ENCODE results near the gene NRROS.
A peak's percentile ranks its signal among the peaks of the same experiment; 100 is the strongest.
"Not testable (repeated sequence)": the region's sequence is repeated elsewhere in the genome, so short reads cannot be mapped to it uniquely, and the experiment has no call there.

Gene NRROS

GRCh38 chr3:196639483-196640296 lies at the start of gene NRROS:
Gene NRROS, plus strand, starts transcription at chr3:196639694. Its CDS starts 14,846 bp downstream, at chr3:196654540.
- H3K4me3 Mint-ChIP-seq = peak within 1 kb of the TSS; percentile 94
- H3K27me3 Mint-ChIP-seq = no peaks in the 10 kb centered on the region
- peaks cover 85% of the 10 kb centered on the region for H3K4me1 Mint-ChIP-seq
- H3K27ac Mint-ChIP-seq = peak within 1 kb of the TSS; percentile 92
- H3K36me3 Mint-ChIP-seq = peaks cover 34% of the 10 kb centered on the region
- H3K9me3 Mint-ChIP-seq = no peaks in the 10 kb centered on the region
- ATAC-seq = peak; percentile 80

- Mint-ChIP-seq H3K4me3 (no peak overlapping the region), H3K27ac (no peak overlapping the region), H3K27me3 (peaks cover 8% of the 10 kb centered on the region), H3K9me3 (no peaks in the 10 kb centered on the region), H3K4me1 (no peaks in the 10 kb centered on the region), H3K36me3 (peaks cover 13% of the 10 kb centered on the region)
- ATAC-seq = no peak
These were observed 49.2 kb upstream of the NRROS start for GRCh38 chr3:196590279-196590678.

- H3K4me1 Mint-ChIP-seq = peaks cover 7% of the 10 kb centered on the region
These were observed 43.1 kb upstream of the NRROS start for GRCh38 chr3:196596355-196596754.

GRCh38 chr3:196597971-196598733 lies 41.3 kb upstream of the NRROS start:
- ATAC-seq, H3K9me3 Mint-ChIP-seq, H3K27ac Mint-ChIP-seq, H3K4me1 Mint-ChIP-seq, H3K36me3 Mint-ChIP-seq: not testable (repeated sequence)
- H3K4me3 Mint-ChIP-seq = peak overlapping the region; percentile 49
- peaks cover 16% of the 10 kb centered on the region for H3K27me3 Mint-ChIP-seq

More at GRCh38 chr3:196596355-196596754, 43.1 kb upstream of the NRROS start:
- Mint-ChIP-seq H3K27me3 (peaks cover 16% of the 10 kb centered on the region), H3K9me3 (no peaks in the 10 kb centered on the region), H3K36me3 (no peaks in the 10 kb centered on the region), H3K4me3 (no peak overlapping the region), H3K27ac (no peak overlapping the region)
- ATAC-seq = no peak

DNA sequence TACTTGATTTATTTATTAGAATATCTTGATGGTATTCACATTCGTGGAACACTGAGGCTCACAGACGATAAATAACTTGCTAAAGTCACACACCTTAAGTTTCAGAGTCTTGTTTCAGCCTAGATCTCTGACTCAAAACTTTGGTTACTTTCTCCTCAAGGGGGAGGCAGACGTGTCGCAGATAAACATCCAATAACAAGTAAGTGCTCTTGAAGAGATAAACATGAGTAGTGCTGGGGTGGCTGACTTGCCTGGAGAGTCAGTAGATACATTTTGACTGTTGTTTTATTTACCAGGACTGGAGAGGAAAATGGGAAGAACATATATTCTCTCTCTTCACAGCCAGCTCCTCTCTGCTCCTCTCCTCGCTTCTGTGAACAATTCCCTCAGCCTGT lies 39.8 kb upstream of the NRROS start:
- ATAC-seq = no peak
- Mint-ChIP-seq H3K27me3 (peaks cover 8% of the 10 kb centered on the region), H3K27ac (no peak overlapping the region), H3K9me3 (no peaks in the 10 kb centered on the region), H3K4me3 (no peak overlapping the region), H3K4me1 (peaks cover 12% of the 10 kb centered on the region), H3K36me3 (no peaks in the 10 kb centered on the region)

- Mint-ChIP-seq H3K9me3 (no peaks in the 10 kb centered on the region), H3K27me3 (peaks cover 8% of the 10 kb centered on the region)
These were observed 39.1 kb upstream of the NRROS start for GRCh38 chr3:196600359-196600758.

DNA sequence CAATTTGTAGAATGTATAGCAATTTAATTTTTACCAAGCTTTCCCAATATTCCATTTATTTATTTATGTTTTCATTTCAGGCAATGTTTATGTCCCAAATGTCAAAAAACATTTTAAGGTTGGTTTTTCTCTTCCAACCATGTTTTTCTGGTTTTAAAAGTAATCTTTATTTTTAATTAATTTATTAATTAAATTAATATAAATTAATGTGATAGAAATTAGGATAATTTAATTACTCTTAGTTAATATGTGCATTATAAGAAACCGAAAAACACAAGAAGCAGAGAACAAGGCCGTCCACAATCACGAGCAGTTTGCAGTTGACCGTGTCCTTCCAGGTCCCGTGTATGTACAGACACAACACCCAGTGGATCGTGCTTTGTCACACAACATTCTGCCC lies 36.8 kb upstream of the NRROS start:
- peaks cover 12% of the 10 kb centered on the region for H3K4me1 Mint-ChIP-seq
- ATAC-seq = no peak
- no peaks in the 10 kb centered on the region for H3K9me3 Mint-ChIP-seq
- H3K4me3 Mint-ChIP-seq = no peak overlapping the region
- no peak overlapping the region for H3K27ac Mint-ChIP-seq
- H3K36me3 Mint-ChIP-seq = no peaks in the 10 kb centered on the region
- H3K27me3 Mint-ChIP-seq = peaks cover 8% of the 10 kb centered on the region

More at GRCh38 chr3:196600359-196600758, 39.1 kb upstream of the NRROS start:
- Mint-ChIP-seq H3K4me3 (no peak overlapping the region), H3K4me1 (peaks cover 12% of the 10 kb centered on the region), H3K27ac (no peak overlapping the region), H3K36me3 (no peaks in the 10 kb centered on the region)
- no peak for ATAC-seq

GRCh38 chr3:196603683-196604082 lies 35.8 kb upstream of the NRROS start:
- no peak for ATAC-seq
- Mint-ChIP-seq H3K4me1 (peaks cover 5% of the 10 kb centered on the region), H3K9me3 (peaks cover under 1% of the 10 kb centered on the region), H3K4me3 (no peak overlapping the region), H3K36me3 (no peaks in the 10 kb centered on the region), H3K27ac (no peak overlapping the region), H3K27me3 (no peaks in the 10 kb centered on the region)

DNA sequence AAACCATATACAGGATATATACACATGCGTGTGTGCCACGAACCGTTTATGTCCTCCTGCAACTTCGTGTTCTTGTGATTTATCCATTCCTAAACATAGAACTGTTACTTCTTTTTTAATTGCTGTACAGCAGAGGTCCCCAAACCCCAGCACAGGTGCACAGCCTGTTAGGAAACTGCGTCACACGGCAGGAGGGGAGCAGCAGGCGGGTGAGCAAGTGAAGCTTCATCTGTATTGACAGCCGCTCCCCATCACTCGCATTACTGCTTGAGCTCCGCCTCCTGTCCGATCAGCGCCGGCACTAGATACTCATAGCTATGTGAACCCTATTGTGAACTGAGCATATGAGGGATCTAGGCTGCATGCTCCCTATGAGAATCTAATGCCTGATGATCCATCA lies 34.9 kb upstream of the NRROS start:
- Mint-ChIP-seq H3K27ac (no peak overlapping the region), H3K27me3 (no peaks in the 10 kb centered on the region), H3K36me3 (no peaks in the 10 kb centered on the region), H3K9me3 (peaks cover 3% of the 10 kb centered on the region), H3K4me1 (peaks cover 12% of the 10 kb centered on the region), H3K4me3 (no peak overlapping the region)
- peak; percentile 65 for ATAC-seq

- Mint-ChIP-seq H3K27me3 (no peaks in the 10 kb centered on the region), H3K27ac (no peak overlapping the region), H3K36me3 (no peaks in the 10 kb centered on the region), H3K4me1 (peaks cover 18% of the 10 kb centered on the region), H3K9me3 (peaks cover 3% of the 10 kb centered on the region), H3K4me3 (no peak overlapping the region)
- no peak for ATAC-seq
These were observed 30.8 kb upstream of the NRROS start for GRCh38 chr3:196608693-196609092.

GRCh38 chr3:196609343-196609775 lies 30.1 kb upstream of the NRROS start:
- Mint-ChIP-seq H3K36me3 (no peaks in the 10 kb centered on the region), H3K27ac (peak overlapping the region; percentile 63), H3K27me3 (no peaks in the 10 kb centered on the region), H3K9me3 (peaks cover 3% of the 10 kb centered on the region), H3K4me1 (peaks cover 17% of the 10 kb centered on the region), H3K4me3 (peak overlapping the region; percentile 24)
- ATAC-seq = peak; percentile 95

- no peak for ATAC-seq
- H3K9me3 Mint-ChIP-seq = peaks cover 3% of the 10 kb centered on the region
- peak overlapping the region; percentile 20 for H3K4me3 Mint-ChIP-seq
- H3K4me1 Mint-ChIP-seq = peaks cover 13% of the 10 kb centered on the region
- peak overlapping the region; percentile 63 for H3K27ac Mint-ChIP-seq
- no peaks in the 10 kb centered on the region for H3K27me3 Mint-ChIP-seq
- no peaks in the 10 kb centered on the region for H3K36me3 Mint-ChIP-seq
These were observed 29.5 kb upstream of the NRROS start for GRCh38 chr3:196609805-196610515.

DNA sequence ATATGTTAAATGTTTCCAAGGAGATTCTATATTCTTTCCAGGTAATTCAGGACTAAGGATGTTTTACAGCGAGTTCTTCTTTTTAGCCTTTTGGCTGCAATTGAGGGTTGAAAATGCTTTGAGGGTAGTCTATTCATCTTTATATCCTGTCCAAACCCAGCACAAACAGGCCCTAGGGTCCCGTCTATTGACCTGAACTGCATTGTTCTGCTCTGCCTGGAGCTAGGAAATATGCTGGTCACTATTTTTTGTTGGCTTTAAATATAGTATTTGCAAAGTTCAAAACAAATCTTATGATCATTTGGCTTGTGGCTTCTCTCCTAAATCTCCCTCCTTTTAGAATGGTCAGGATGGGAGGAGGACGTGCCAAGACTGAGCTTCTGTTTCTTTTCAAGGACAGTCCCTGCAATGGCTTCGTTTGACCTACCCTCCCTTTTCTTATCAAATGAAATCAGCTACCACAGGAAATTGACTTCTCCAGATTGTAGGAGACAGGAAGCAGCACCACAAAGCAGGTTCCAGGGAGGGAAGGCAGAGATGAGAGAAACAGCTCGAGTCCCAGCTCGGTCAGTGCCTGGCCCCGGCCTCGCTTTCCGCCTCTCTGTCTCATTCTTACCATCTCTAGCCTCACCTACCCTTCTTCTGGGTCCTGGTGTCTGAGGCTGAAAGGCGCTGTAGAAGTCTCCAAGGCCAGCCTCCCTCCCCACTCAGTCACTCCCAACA lies 27.6 kb upstream of the NRROS start:
- H3K9me3 Mint-ChIP-seq = peaks cover 3% of the 10 kb centered on the region
- peaks cover 13% of the 10 kb centered on the region for H3K4me1 Mint-ChIP-seq
- H3K4me3 Mint-ChIP-seq = no peak overlapping the region
- ATAC-seq = no peak
- no peaks in the 10 kb centered on the region for H3K36me3 Mint-ChIP-seq
- no peak overlapping the region for H3K27ac Mint-ChIP-seq
- H3K27me3 Mint-ChIP-seq = no peaks in the 10 kb centered on the region

DNA sequence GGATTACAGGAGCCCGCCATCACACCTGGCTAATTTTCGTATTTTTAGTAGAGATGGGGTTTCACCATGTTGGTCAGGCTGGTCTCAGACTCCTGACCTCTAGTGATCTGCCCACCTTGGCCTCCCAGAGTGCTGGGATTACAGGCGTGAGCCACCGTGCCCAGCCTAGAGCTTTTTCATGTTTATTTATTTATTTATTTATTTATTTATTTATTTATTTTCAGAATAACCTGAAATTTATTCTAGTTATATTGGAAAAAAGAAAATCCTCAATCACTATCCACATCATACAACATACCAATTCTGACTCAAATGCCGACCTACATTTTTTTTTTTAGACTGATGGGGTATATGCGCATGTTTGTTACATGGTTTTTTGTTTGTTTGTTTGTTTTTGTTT lies 24.3 kb upstream of the NRROS start:
- H3K27me3 Mint-ChIP-seq, H3K36me3 Mint-ChIP-seq, H3K27ac Mint-ChIP-seq, H3K9me3 Mint-ChIP-seq, H3K4me1 Mint-ChIP-seq, H3K4me3 Mint-ChIP-seq, ATAC-seq: not testable (repeated sequence)

- Mint-ChIP-seq H3K27ac (no peak overlapping the region), H3K4me1 (peaks cover 14% of the 10 kb centered on the region), H3K9me3 (no peaks in the 10 kb centered on the region), H3K4me3 (no peak overlapping the region), H3K36me3 (no peaks in the 10 kb centered on the region), H3K27me3 (no peaks in the 10 kb centered on the region)
- no peak for ATAC-seq
These were observed 22.2 kb upstream of the NRROS start for GRCh38 chr3:196617256-196617655.
